GM18511 (cell line): Measurements from ENCODE around the gene TBC1D22A.
A peak's percentile ranks its signal among the peaks of the same experiment; 100 is the strongest.

Experiments used
- ATAC-seq: cut with Tn5 transposase; IDR thresholded peaks from one replicate; pipeline ENCODE4 v1.9.1; 2021; ENCODE audit warnings: mild to moderate bottlenecking, moderate library complexity; ENCODE audit not compliant: unreplicated experiment

TBC1D22A gene

DNA sequence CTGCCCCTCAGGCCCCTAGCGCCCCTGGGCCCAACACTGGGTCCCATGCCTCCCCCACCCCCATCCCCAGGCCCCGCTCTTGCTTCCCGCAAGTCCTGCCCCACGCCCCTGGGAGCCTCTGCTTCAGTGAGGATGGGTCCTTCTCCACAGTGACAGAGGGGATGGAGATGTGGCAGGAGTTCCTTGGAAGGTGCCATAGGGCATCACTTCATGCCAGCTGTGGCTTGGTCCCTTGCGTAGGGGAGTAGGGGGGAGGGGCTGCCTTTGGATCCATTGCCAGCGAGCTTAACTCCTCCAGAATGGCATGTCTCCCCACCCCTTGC lies 9.5 kb upstream of the TBC1D22A start:
- ATAC-seq = no peak

DNA sequence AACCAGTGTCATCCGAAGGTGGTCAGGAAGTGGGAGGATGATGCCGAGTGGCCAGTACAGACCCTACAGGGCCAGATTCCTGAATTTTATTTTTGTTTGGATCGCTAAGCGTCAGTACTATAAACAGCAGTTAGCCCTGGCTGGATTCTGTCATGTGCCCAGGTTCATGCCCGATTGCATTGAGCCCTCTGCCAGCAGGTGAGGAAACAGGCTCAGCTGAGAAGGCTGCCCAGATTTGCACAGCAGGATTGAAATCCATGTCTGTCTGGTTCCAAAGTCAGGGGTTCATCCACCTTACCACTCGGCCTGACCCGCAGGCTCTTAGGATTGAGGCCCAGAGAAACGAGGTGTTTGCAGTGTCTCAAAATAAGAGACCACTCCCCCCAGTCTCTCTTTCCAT lies 9.1 kb upstream of the TBC1D22A start:
- ATAC-seq = no peak

DNA sequence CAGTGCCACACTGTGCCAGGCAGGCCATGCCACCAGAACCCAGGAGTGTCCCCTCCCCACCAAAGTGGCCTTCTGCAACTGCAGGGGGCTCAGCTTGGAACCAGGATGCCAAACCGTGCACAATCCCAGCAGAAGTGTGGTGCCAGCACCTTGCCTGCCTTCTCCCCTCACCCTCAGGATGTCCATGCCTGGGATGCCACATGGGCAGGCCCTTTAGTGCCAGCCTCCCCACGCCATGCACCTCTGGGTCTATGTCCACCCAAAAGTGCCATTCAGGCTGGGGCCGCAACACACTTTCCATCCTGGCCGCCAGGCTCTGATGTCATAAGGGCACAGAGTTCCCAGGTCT lies 8.7 kb upstream of the TBC1D22A start:
- ATAC-seq = no peak

DNA sequence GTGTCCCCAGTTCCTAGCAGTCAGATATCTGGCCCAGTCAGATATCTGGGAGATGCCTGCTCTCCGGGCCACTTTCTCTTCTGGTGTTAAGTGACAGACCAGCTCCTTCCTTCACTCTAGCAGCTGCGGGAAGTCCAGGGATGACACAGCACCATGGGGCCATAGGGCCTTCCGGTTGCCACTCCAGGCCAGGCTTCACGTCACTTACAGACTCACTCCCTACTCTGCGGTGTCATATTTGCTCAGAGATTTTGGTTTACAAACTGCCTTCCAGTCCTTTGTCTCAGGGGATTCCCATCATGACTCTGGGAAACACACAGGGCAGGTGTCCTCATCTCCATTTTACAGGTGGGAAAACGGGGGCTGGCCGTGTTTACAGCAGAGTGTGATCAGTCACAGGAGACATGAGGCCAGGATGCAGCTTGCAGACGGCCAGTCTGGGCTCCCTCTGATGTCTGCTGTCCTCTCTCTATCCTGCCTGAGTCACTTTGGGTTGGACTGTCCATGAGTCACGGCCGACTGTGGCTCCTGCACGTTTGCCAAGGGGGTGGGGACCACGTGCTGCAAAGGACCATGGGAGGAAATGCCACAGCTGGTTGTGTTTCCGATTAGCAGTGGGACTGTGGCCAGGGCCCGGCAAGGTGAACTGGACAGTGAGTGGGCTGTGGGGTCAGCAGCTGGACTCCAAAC lies 8.2 kb upstream of the TBC1D22A start:
- ATAC-seq = no peak

DNA sequence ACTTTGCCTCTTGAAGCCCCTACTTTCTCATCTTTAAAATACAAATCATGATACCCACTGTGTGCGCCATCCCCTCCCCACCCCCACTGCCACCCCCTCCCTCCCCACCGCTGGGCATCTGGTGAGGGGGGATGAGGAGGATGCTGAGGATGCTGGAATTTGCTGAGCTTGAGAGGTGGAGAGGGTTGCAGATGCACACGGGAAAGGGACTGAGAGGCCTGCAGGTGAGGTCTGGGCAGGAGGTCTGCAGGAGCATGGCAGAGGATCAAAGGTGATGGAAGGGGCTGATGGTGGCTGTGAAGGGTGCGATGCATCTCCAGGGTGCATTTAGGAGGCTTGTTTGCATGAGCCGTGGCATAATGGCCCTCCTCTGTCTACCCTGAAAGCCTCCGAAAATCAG lies 7.6 kb upstream of the TBC1D22A start:
- no peak for ATAC-seq

DNA sequence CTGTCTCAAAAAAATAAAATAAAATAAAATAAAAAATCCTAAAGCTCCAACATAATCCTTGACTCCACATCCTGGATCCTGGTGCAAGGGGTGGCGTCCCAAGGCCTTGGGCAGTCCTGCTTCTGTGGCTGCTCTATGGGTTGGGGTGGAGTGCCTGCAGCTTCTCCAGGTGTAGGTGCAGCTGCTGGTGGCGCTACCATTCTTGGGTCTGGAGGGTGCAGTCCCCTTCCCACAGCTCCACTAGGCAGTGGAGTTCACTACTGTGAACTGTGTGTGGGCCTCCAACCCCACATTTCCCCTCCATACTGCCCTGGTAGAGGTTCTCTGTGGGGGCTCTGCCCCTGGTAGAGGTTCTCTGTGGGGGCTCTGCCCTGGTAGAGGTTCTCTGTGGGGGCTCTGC lies 6.9 kb upstream of the TBC1D22A start:
- no peak for ATAC-seq

DNA sequence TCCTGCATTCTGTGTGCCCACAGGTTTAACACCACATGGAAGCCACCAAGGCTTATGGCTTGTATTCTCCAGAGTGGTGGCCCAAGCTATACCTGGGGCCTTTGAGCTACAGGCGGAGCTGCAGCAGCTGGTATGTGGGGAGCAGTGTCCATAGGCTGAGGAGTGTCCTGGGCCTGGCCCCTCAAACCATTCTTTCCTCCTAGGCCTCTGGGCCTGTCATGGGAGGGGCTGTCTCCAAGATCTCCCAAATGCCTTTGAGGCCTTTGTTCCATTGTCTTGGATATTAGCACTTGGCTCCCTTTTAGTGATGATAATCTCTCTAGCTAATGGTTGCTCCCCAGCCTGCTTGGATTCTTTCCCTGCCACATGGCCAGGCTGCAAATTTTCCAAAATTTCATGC lies 6.4 kb upstream of the TBC1D22A start:
- ATAC-seq = no peak

DNA sequence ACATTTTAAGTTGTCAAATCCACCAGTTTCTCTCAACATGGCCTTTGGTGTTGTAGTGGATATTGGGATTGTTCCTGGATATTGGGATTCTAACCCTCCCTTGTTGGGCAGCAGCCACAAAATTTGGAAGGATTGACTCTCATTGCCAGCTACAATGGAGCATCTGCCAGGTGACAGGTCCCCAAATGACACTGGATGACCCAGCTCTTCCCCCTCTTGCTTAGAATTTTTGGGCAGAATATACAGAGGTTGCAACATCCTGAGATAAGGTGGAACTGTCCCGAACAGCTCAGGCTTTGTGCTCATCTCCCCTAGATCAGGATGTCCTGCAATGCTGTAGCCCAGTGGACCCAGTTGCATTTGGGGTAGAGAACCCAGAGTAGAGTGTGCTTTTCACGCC lies 5.3 kb upstream of the TBC1D22A start:
- no peak for ATAC-seq

DNA sequence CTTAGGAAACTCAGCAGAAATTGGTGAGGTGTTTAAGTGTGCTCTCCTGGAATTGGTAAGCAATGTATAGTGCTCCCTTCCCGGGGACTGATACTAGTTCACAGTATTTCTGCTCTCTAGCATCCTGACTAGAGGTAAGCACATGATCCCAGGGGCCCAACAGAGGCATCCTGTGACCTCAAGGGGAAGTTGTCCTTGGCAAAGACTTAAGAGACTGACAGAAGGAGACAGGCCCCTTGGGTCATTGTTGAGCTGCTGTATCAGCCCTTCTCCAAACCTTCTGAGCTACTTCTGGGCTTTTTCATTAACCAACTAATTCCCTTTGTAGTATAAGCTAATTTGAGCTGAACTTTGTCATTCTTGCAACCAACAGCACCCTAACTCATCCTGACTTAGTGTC lies 4.3 kb upstream of the TBC1D22A start:
- ATAC-seq = no peak

DNA sequence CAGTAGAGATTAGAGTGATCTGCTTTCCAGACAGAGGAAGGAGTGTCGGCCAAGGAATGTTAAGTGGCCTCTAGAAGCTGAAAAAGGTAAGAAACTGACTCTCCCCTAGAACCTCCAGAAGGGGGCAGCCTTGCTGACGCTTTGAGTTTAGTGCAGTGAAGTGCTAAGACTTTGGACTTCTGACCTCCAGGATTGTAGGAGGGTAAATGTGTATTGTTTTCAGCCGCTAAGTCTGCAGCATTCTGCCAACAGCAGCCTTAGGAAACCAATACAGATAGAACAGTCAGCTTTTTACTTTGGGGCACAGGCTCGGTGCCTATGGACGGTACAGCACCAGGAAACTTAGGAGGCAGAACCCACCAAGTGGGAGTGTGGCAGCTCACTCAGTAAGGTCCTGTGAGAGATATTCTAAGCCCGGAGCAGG lies 3.6 kb upstream of the TBC1D22A start:
- no peak for ATAC-seq

DNA sequence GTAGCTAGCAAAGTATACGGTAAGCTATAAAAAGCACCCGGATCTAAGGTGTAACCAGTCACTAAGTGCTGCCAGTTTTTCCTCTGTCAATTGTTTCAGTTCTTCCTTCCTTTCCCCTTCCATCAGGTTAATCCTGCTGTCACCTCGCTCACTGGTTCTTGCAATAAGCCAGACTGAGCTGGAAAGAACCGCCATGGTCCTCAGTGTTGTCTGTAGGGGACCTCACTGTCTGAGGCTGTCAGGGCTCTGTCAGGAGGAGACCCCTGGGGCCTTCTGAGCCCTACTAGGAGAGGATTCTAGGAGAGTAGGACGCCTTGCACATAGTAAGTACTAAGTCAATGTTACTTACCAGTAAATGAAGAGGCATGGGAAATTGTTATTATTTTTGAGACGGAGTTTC lies 1.4 kb upstream of the TBC1D22A start:
- ATAC-seq = no peak

DNA sequence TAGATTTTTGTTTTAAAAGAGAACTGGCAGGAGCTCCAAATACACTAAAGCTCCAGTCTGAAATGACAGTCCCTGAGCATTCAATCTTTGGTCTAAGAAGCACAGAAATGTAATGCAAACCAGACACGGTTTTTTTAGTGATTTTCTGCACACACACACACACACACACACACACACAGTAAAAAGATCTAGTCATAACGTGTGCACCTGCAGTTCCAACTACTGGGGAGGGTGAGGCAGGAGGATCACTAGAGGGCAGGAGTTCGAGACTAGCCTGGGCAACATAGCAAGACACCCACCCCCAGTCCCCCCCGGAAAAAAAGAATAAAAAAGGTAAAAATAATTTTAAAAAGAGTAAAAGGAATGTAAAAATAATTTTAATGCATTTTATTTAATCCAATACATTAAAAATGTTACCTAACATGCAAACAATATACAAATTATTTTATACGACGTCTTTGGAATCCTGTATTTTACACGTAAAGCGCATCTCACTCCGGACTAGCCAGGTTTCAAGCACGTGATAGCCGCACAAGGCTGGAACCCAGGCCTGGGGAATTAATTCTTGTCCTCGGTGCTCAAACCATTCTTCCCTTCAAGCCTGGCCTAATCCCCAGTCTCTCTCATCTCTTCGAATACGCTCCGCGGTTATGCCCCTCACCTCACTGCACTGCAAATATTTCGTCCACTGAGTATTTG lies 762 bp upstream of the TBC1D22A start:
- ATAC-seq = no peak

DNA sequence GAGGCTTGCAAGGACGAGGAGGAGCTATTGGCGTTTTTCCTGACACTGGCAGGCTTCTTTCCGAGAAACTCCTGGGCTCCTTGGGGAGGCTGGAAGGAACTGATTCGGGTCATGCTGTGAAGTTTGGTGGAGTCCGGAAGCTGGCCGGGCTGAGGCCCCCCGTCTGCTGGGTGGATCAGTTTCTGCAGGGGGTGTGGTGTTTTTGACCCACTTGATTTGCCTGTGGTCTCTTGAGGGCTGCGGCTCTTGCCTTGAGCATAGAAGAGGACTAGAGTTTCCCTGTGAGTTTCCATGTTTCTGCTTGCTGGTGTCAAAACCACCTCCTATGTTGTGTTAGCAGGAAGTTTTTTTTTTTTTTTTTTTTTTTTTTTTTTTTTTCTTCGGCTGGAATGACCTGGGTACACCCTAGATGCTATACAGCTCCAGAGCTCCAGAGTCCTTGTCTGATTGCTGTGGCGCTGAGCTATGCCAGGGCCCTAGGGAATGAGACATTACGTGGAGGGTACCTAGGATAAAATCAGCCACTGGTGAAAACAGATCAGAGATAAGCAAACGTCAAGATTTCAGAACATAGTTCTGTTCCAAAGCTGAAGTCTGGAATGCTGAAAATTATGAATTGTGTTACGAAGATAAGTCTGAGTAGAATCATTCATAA lies 728 bp downstream of the TBC1D22A start:
- ATAC-seq = peak; percentile 67

DNA sequence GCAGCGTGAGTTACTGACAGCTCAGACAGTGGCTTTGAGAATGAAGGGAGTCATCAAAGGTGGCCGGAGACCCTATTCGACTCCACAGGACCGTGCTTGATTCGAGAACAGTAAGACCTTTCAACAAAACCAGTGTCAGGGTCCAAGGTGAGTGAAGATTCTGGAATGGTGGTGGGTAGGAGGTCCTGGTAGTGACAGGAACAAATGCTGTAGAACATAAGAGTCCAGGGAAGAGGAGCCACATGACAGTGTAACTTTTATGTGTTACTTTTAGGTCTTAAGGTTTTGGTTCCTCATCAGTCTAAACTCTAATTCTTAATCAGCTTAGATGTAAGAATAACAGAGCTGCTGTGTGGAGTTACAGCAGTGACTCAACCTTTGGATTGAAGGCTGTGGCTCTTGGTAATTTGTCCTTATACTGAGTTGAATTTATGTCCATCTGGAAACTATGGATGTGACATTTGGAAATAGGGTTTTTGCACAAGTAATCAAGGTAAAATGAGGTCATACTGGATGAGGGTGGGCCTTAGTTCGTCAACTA lies 1.8 kb downstream of the TBC1D22A start:
- ATAC-seq = no peak

DNA sequence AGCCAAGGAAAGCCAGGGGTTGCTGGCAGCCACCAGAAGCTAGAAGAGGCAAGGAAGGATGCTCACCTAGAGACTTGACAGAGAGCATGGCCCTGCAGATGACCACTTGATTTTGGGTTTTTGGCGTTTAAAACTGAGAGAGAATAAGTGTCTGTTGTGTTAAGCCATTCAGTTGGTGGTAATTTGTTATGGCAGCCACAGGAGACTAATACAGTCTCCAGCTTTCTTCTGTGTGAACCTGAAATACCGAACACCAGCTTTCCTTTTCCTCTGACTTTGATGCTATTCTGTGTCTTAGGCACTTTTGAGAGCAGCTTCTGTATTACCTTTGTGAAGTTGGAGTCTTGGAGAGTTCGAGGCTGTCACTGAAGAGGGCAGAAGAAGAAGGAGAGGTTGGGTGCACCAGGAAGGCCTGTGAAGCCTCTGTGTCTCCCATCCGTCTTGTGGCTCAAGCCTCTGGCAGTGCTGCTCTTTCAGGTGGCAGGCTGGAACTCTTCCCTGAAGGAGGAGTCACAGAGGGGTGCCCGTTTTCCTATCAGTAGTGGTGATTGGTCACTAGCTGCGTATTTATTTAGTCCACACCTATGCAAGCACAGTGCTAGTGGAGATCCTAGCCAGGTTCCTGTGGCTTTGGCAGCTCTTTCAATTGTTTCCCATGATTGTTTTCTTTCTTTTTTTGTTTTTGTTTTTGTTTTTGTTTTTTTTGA lies 2.5 kb downstream of the TBC1D22A start:
- ATAC-seq = no peak

DNA sequence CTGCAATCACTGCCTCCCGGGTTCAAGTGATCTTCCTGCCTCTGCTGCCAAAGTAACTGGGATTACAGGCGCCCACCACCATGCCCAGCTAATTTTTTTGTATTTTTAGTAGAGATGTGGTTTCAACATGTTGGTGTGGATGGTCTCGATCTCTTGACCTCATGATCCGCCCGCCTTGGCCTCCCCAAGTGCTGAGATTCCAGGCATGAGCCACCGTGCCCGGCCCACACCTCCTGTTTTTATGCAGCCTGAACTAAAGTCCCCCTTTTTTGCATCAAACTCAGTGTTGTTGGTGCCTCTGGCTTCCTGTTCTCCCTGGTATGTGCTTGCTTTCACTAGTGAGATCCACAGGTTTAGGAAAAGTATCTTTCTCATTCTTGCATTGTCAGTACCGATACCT lies 4.2 kb downstream of the TBC1D22A start:
- ATAC-seq = no peak

DNA sequence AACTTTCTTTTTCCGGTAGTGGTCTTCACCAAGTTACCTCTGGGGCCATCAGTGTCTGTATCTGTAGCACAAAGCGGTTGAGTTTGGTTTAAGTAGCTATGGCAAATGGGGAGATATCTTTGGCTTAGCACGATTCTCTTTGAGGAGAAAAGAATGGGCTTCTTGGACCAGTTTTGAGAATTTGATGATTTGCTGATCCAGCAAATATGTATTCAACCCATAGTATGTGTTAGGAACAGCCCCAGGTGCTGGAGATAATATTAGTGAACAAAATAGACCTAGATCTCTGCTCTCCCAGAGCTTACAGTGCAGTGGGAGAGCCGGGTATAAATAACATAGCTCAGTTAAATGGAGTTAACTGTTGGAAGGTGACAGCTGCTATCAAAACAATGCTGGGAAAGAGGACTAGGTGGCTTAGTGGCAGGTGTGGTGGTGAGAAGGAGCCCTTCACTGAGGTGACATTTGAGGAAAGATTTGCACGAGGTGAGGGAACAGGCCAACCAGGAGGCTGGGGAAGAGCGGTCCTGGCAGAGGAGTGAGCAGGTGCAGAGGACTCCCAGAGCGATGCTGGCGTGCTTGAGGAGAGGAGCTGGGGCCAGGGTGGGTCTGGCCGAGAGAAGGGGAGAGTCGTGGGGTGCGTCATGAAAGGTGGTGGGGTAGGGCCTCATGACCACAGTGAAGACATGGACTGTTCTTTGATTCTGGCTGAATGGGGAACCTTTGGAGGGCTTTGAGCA lies 5.0 kb downstream of the TBC1D22A start:
- no peak for ATAC-seq

DNA sequence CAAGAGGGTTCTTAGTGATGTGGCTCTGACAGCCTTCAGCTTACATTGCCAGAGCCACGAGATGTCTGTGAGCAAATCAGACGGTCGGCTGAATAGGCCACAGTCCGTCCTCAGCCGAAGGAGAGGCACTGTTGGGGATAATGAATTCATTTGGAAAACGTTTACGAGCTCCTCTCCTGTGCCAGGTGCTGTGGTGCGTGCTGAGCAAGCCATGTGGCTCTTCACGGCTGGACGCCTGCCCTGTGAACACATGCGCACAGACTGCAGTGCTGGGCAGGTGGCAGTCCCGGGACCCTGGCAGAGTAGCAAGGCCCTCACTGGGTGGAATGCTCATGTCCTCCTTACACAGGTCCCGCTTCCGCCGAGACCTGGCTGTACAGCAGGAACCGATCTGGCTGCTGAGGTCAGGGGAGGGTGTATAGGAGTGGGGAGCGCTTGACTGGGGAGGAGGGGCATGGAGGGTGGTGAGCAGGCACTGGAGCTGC lies 6.8 kb downstream of the TBC1D22A start:
- no peak for ATAC-seq

DNA sequence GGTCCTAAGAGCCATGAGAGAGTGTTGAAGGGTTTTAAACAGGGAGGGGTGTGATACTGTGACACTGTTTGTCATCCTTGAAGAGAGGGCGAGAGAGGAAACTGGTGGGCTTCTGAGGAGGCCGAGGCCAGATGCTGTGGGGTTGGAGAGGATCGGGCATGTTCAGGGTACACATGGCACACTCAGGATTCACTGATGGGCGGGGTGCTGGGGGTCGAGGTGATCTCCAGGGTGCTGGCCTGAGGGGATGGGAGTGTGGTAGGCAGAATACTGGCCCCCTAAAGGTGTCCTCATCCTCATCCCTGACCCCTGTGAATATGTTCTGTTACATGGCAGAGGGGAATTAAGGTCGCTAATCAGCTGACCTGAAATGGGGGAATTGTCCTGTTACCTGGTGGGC lies 7.3 kb downstream of the TBC1D22A start:
- ATAC-seq = no peak

DNA sequence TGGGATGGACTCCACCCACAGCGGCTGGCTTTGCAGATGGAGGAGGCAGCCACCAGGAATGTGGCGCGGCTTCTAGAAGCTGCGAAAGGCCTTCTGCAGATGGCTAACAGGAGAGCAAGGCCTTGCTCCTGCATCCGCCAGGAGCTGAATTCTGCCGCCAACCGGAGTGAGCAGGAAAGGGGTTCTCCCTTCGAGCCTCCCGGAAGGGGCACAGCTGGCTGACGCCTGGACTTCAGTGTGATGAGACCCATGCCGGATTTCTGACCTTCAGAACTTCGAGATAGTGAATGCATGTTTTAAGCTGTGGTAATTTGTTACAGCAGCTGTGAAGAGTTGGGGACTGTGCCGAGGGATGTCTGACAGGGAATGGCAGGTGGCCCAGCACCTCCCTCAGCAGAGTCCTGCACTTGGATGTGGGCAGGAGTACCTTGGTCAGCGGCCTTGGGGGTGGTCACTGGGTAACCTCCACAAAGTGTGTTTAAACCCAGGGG lies 7.7 kb downstream of the TBC1D22A start:
- no peak for ATAC-seq

DNA sequence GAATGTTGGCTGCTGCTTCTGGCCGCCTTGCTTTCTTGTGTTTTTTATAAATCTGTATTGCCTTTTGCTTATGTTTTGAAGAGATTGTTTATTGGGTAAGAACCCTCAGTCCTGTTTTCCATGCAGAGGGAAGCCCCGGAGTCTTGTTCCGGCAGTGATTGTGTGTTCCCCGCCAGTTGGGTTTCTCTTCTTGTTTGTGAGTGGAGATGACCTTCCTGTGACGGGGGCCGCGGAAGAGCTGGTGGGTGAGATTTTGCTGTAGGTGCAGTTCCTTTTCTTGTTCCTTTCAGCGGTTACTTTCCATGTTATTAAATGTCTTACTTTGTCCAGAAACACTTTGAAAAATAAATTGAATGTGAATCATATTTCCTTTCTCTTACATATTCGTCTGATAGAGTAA lies 8.3 kb downstream of the TBC1D22A start:
- no peak for ATAC-seq
